Activated T-cell treated with anti-CD3 and anti-CD28 coated beads, Interleukin-2, amount 50 U/mL, for 4 hours (primary cell): Measurements from ENCODE around the gene PFN3. TPM values are rescaled to one million over a fixed set of nuclear protein-coding genes. Genes with fewer than 3 reads are reported as not detected.
"Not testable (repeated sequence)": the region's sequence is repeated elsewhere in the genome, so short reads cannot be mapped to it uniquely, and the experiment has no call there.

ENCODE experiments used
- ATAC-seq, 2 donors: fragments of 200-7000 bp; cut with Tn5 transposase; one replicate each; pipeline ENCODE4 v1.10.0; 2021
- DNase-seq: peaks from one replicate; pipeline ENCODE4 v3.0.0-alpha.2; 2020
- H3K27me3 Mint-ChIP-seq: one replicate; pipeline ENCODE4 v1.8.0; 2021; ENCODE audit warnings: low read depth, mixed read lengths
- H3K36me3 Mint-ChIP-seq: one replicate; pipeline ENCODE4 v1.8.0; 2022; ENCODE audit warnings: mixed read lengths; ENCODE audit not compliant: insufficient read depth
- H3K4me1 Mint-ChIP-seq: one replicate; pipeline ENCODE4 v1.8.0; 2021; ENCODE audit warnings: low read depth, mixed read lengths
- H3K4me3 Mint-ChIP-seq: one replicate; pipeline ENCODE4 v1.8.0; 2021; ENCODE audit warnings: mild to moderate bottlenecking, moderate library complexity, mixed read lengths
- H3K9me3 Mint-ChIP-seq: one replicate; pipeline ENCODE4 v1.8.0; 2021; ENCODE audit warnings: mixed read lengths
- total RNA-seq, 3 donors: library from RNA; stranded (reverse); gene quantifications; one replicate each; pipeline ENCODE4 v1.2.1, GENCODE V29; 2021

The PFN3 gene
- total RNA-seq, 3 donors from 2014 or later, result not detected

DNA sequence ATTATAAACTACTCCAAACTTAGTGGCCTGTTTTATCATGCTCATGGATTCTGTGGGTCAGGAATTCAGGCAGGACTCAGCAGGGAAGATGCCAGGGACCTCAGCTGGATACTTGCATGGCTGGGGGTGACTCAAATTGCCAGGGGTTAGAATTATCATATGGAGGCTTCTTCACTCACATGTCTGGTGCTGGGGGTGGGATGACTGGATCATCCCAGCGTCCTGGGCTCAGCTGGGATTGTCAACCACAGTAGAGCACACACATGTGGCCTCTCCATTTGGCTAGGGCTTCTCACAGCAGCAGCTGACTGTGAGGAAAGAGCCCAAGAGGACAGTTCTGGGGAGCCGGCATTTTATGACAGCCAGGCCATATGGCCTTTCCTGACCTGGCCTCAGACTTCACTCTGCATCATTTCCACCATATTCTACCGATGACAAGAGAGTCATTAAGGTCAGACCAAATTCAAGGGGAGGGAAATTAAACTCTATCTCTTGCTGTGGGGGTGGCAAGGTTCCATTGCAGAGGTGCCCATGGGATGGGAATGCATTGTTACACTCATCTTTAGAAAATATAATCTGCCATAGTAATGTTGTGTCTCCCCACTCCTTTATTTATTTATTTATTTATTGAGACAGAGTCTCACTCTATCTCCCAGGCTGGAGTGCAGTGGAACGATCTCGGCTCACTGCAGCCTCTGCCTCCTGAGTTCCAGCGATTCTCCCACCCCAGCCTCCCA is 20.8 kb upstream of the PFN3 start:
- Mint-ChIP-seq H3K9me3 (no peaks in the 10 kb centered on the region), H3K27me3 (no peaks in the 10 kb centered on the region), H3K36me3 (no peaks in the 10 kb centered on the region), H3K4me3 (no peak overlapping the region), H3K4me1 (peaks cover 18% of the 10 kb centered on the region)
- ATAC-seq (no peak), DNase-seq (no peak)

DNA sequence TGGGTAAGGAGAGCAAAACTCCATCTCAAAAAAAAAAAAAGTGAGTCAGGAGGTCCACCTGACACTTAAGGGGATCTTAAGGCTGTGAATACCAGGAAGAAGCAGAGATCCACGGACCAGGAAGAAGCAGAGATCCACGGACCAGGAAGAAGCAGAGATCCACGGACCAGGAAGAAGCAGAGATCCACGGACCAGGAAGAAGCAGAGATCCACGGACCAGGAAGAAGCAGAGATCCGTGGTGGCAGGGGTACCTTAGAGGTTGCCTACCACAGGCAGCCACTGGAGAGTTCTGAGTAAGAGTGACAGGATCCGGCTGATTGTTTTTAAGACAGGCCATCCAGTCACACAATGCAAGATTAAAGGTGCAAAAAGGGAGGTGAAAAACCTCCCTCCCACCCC is 20.0 kb upstream of the PFN3 start:
- not testable (repeated sequence) for ATAC-seq, H3K4me3 Mint-ChIP-seq, H3K9me3 Mint-ChIP-seq, H3K27me3 Mint-ChIP-seq, DNase-seq, H3K36me3 Mint-ChIP-seq
- peaks cover 14% of the 10 kb centered on the region for H3K4me1 Mint-ChIP-seq

DNA sequence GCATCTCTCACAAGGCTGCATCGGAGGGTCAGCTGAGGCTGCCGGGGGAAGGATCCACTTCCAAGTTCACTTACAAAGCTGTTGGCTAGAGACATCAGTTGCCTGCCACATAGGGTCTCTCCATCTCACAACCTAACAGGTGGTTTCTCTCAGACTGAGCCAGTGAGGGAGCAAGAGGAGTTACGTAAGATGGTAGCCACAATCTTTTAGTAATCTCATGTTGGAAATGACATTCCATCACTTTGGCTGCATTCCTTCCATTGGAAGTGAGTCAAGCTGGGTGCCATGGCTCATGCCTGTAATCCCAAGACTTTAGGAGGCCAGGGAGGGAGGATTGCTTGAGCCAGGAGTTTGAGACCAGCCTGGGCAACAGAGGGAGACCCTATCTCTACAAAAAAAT is 18.6 kb upstream of the PFN3 start:
- Mint-ChIP-seq H3K36me3 (no peaks in the 10 kb centered on the region), H3K4me3 (no peak overlapping the region), H3K27me3 (no peaks in the 10 kb centered on the region), H3K4me1 (peaks cover 13% of the 10 kb centered on the region), H3K9me3 (no peaks in the 10 kb centered on the region)
- ATAC-seq, result no peak
- no peak for DNase-seq

DNA sequence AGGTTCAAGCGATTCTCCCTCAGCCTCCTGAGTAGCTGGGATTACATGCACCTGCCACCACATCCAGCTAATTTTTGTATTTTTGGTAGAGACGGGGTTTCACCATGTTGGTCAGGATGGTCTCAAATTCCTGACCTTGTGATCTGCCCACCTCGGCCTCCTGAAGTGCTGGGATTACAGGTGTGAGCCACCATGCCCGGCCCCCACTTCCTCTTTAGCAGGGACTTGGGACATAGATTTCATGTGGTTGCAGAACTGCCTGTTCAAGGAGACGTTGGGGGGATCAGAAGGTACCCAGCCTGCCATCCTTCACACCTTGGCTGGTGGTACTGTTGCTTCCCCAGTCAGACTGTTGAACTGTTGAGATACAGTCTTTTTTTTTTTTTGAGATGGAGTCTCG is 16.6 kb upstream of the PFN3 start:
- H3K9me3 Mint-ChIP-seq, DNase-seq, ATAC-seq, H3K27me3 Mint-ChIP-seq, H3K4me3 Mint-ChIP-seq, H3K36me3 Mint-ChIP-seq: not testable (repeated sequence)
- peaks cover 30% of the 10 kb centered on the region for H3K4me1 Mint-ChIP-seq

DNA sequence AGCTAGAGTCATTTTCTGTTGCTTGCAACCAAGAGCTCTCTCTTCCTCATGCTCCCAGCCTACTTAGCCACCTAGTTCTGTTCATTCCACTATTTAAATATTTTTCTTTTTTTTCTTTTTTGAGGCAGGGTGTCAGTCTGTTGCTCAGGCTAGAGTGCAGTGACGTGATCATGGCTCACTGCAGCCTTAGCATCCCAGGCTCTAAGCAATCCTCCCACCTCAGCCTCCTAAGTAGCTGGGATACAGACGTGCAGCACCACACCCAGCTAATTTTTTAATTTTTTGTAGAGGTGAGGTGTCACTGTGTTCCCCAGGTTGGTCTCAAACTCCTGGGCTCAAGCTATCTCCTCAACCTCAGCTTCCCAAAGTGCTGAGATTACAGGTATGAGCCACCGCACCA is 14.0 kb upstream of the PFN3 start:
- Mint-ChIP-seq H3K4me3 (no peak overlapping the region), H3K4me1 (peaks cover 42% of the 10 kb centered on the region), H3K9me3 (no peaks in the 10 kb centered on the region), H3K27me3 (no peaks in the 10 kb centered on the region), H3K36me3 (no peaks in the 10 kb centered on the region)
- ATAC-seq (no peak), DNase-seq (no peak)

DNA sequence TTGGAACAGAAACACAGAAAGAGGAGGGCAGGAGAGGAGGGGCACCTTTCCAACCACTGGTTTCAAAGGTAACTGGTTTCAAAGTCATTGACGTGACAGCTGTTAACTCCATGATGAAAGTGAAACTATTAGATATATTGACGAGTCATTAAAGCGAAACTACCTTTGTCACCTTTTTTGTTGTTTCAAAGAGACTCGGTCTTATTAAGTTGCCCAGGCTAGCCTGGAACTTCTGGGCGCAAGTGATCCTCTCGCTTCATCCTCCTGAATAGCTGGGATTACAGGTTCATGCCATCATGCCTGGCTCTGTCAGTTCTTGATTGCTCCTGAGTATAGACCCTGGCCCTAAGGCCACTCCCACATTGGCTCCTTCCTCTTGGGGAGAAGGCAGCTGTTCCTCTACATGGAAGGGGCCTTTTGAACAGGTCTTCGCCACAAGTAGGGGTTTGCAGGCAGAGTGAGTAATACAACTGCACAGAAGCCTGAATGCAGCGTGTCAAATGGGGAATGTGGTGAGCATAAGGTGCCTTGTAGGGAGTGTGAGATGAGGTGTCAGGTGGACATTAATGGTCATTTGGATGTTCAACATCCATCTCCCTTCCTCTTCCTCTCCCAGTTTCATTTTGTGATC is 12.3 kb upstream of the PFN3 start:
- Mint-ChIP-seq H3K4me1 (peaks cover 43% of the 10 kb centered on the region), H3K4me3 (peak overlapping the region; percentile 46), H3K27me3 (no peaks in the 10 kb centered on the region), H3K36me3 (no peaks in the 10 kb centered on the region), H3K9me3 (no peaks in the 10 kb centered on the region)
- ATAC-seq (peak; percentile 73 to 78), DNase-seq (no peak)

DNA sequence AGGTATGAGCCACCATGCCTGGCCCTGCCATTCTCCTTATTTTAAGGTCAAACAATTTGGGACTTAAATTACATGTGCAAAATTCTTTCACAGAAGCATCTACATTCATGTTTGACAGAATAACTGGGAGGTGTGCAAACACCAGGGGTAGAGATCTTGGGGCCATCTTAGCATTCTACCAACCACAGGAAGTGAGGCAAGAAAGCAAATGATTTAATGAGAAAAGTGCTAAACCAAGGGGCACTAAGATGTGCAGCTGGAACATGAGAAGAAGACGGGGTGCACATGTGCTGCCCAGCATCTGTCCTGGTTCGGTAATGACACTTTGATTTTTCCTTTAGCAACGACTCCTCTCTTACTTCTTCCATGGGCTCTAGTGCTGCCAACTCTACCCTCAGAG is 10.1 kb upstream of the PFN3 start:
- no peaks in the 10 kb centered on the region for H3K9me3 Mint-ChIP-seq
- H3K36me3 Mint-ChIP-seq, result no peaks in the 10 kb centered on the region
- H3K4me3 Mint-ChIP-seq, result peak overlapping the region; percentile 11
- peaks cover 41% of the 10 kb centered on the region for H3K4me1 Mint-ChIP-seq
- DNase-seq (no peak), ATAC-seq (no peak)
- no peaks in the 10 kb centered on the region for H3K27me3 Mint-ChIP-seq

DNA sequence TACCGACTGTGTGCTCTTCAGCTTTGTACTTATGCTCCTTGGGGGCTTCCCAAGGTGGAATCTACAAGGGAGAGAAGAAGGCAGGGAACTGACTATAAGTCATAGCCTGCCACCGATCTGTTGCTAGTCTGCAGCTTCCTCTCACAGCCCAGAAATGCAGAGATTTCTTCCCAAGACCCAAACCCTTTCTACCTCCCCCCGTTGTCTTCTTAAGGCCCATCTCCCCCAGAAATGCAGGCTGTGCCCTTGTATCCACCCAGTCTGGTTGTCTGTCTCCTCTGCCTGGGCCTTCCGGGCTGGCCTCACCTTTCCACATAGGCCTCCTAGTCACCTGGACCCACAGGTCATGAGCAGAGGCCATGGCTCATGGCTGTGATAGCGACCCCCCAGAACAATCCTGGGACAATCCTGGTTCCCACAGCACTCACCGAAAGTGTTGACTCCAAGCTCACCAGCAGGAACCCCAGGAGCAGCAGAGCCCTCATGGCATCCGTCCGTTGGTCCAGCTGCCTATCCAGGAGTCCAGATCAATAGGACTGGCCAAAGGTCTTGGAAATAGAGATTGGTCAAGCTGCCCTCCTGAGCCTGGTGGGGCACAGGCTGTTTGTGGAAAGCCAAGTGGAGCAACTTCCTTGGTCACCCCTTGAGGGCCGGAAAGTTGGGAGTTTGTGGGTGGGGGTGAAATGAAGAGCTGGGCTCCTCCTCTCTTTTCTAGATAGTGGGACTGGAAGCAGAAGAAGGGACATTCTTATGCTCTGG is 8.8 kb upstream of the PFN3 start, which contains the start of gene F12:
TSS of gene F12 (minus strand) at position 522 of the 759 bp plus-strand sequence. CDS start at position 485, 37 bp downstream.
- H3K9me3 Mint-ChIP-seq, result no peaks in the 10 kb centered on the region
- H3K4me1 Mint-ChIP-seq, result peaks cover 44% of the 10 kb centered on the region

DNA sequence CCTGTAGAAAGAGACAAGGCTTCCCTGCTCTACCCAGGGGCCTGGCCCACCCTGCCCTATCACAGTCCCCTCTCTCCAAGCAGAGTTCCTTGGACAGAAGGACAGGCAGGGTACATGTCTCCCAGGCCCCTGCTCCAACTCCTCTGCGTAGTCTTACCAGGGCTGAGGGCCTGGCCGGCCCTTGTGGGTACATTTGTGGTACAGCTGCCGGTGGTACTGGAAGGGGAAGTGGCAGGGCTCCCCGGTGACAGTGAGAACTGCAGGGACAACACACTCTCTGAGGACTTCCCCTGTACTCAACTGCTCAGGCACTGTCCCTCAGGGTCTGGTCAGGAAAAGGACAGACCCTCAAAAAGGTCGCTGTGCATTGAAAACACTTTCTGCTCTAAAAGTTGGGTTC is 5.3 kb upstream of the PFN3 start:
- DNase-seq (no peak), ATAC-seq (no peak)
- H3K4me1 Mint-ChIP-seq, result peaks cover 33% of the 10 kb centered on the region
- H3K27me3 Mint-ChIP-seq, result no peaks in the 10 kb centered on the region
- no peaks in the 10 kb centered on the region for H3K9me3 Mint-ChIP-seq
- no peaks in the 10 kb centered on the region for H3K36me3 Mint-ChIP-seq
- H3K4me3 Mint-ChIP-seq, result no peak overlapping the region

More for the DNA sequence above, 8.8 kb upstream of the PFN3 start, which contains the start of gene F12:
- DNase-seq (no peak), ATAC-seq (no peak)
- Mint-ChIP-seq H3K4me3 (peak within 1 kb of the TSS; percentile 11), H3K27me3 (no peaks in the 10 kb centered on the region), H3K36me3 (no peaks in the 10 kb centered on the region)

DNA sequence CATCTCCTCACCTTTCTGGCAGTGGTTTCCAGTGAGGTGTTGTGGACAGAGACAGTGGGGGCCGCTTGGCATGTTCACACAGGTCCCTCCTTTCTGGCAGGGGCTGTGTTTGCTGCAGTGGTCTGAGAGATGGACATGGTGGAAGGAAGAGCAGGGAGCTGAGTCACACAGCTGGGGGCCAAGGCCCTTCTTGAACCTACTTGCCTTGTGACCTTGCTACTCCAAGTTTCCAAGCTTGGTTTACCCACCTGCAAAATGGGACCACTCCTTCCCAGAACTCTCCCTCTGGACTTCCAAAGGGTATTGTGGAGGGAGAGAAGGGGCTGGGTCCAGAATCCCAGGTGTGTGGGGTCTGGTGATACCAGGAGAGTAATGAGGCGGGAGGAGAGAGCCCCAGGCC is 4.9 kb upstream of the PFN3 start:
- H3K4me3 Mint-ChIP-seq, result peak overlapping the region; percentile 26
- peaks cover 28% of the 10 kb centered on the region for H3K4me1 Mint-ChIP-seq
- no peak for DNase-seq
- no peaks in the 10 kb centered on the region for H3K36me3 Mint-ChIP-seq
- no peak for ATAC-seq
- H3K9me3 Mint-ChIP-seq, result no peaks in the 10 kb centered on the region
- no peaks in the 10 kb centered on the region for H3K27me3 Mint-ChIP-seq

DNA sequence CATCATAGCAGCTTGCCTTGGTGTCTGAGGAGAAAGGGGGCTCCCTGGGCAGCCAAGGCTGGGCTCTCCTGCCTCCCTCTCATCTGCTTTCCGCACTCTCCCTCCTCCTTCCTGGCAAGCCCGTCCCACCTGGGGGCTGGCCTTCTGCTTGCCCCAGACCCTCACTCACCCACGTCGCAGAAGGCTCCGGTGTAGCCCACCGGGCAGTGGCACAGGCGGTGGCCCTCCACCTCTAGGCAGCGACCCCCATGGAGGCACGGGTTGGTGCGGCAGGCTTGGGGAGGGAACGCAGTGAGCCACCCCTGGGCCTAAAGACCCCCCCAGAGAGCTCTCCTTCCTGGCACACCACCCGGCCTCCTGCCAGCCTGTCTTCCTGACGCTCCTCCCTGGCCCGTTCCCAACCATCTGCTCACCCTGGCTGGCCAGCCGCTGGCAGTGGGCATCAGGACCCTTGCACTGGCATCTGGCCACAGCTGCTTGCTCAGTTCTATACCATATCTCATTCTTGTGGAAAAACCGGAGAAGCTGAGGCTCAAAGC is 4.2 kb upstream of the PFN3 start:
- H3K4me3 Mint-ChIP-seq, result peak overlapping the region; percentile 75
- DNase-seq (no peak), ATAC-seq (no peak)
- H3K9me3 Mint-ChIP-seq, result no peaks in the 10 kb centered on the region
- H3K36me3 Mint-ChIP-seq, result no peaks in the 10 kb centered on the region
- H3K27me3 Mint-ChIP-seq, result no peaks in the 10 kb centered on the region
- H3K4me1 Mint-ChIP-seq, result peaks cover 28% of the 10 kb centered on the region

DNA sequence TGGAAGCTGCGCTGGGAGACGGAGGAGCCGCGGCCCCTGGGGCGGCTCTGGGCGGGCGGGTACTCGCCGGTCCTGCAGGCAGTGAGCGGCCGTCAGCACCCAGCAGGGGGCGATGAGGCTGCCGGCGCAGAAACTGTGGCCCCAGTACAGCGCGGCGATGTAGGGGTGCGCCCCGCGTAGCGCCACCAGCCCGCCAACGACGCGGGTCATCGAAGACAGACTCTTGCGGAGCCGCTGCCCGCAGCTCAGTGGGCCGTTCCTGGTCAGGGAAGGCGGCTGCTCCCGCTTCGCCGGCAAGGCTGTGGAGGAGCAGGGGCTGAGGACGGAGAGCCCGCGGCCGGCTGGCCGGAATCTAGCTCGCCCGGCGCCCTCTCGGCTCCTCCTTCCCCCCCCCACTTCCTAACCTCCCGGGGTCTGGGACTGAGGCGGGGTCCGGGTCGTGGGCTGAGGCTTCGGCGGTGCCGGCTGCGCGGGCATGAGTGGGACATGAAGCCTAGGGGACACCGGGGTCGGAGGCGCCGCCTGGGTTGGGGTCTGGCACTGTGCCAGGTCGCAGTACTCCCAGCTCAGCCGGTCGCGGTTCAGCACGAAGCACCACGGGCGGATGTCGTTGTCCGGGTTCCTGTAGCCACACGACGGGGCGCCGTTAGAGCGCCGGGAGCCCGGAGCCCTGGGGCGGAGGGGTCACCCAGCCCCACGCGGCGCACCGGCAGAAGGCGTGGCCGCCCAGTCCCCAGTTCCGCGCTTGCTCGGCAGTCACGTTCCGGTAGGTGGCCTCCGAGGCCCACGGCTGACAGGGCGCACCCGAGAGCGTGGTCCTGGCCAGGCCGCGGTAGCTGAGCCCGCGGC is 3.6 kb upstream of the PFN3 start:
- Mint-ChIP-seq H3K9me3 (no peaks in the 10 kb centered on the region), H3K4me3 (peak overlapping the region; percentile 75)

DNA sequence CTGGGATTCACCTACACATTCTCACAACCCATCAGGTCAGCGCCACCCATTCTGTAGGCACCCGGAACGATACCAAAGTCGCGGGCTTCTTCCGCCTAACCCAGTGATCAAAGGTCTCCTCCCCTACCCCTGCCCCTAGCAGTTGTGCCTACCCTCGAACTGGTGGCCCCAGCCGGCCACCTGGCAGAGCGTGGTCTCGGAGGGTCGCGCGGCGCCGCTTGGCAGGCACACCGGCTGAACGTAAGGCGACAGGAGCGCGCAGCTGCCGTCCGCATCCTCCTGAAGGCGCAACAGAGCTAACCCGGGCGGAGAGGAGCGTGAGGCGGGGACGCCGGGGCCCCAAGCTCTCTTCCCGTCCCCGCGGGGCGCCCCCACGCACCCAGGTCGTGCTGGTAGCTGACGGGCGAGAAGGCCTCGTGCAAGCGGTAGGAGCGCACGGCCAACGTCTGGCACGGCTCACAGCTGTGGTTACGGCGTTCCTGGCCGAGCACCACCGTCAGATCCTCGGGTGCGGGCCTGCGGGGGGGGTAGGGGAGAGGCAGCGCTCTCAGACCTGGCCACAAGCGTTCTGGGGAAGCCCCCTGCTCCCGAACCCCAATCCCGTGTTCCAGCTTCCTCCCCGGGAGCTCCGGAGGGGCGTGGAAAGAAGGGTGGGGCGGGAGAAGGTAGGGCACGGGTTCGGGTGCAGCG is 2.8 kb upstream of the PFN3 start:
- peak overlapping the region; percentile 75 for H3K4me3 Mint-ChIP-seq
- no peaks in the 10 kb centered on the region for H3K27me3 Mint-ChIP-seq
- no peaks in the 10 kb centered on the region for H3K9me3 Mint-ChIP-seq
- H3K36me3 Mint-ChIP-seq, result no peaks in the 10 kb centered on the region
- H3K4me1 Mint-ChIP-seq, result peaks cover 26% of the 10 kb centered on the region
- peak; percentile 32 to 36 for ATAC-seq
- DNase-seq, result peak; percentile 31

More for the DNA sequence above, 3.6 kb upstream of the PFN3 start:
- peak; percentile 88 to 89 for ATAC-seq
- Mint-ChIP-seq H3K4me1 (peaks cover 26% of the 10 kb centered on the region), H3K27me3 (no peaks in the 10 kb centered on the region), H3K36me3 (no peaks in the 10 kb centered on the region)
- DNase-seq, result peak; percentile 84
